Hepatocyte (in vitro differentiated cells): Measurements from ENCODE around the gene PDILT.

ENCODE experiments used
- CTCF ChIP-seq: fragments of 200-600 bp; sonication (generic); IDR thresholded peaks from 2 replicates; pipeline ENCODE4 v1.5.1; 2016; ENCODE audit warnings: antibody characterized with exemption, mild to moderate bottlenecking; ENCODE audit not compliant: poor library complexity
- EZH2 ChIP-seq: fragments of 200-600 bp; sonication (generic); IDR thresholded peaks from 2 replicates; pipeline ENCODE4 v1.6.1; 2016; ENCODE audit warnings: antibody characterized with exemption, mild to moderate bottlenecking, borderline replicate concordance

- no peak for TF ChIP-seq CTCF
- no peak for TF ChIP-seq EZH2
Measured at GRCh38 chr16:20401475-20402016, 3.0 kb downstream of the PDILT start.
